ENCODE data around the gene BCKDK. TPM values are rescaled to one million over a fixed set of nuclear protein-coding genes. Genes with fewer than 3 reads are reported as not detected.

BCKDK gene
- total and polyA plus RNA-seq, 2 of the 8 experiments (the other 6 are each of a cell fraction or from before 2014, with no cell fraction given) = 49.6 to 77.1 TPM

DNA sequence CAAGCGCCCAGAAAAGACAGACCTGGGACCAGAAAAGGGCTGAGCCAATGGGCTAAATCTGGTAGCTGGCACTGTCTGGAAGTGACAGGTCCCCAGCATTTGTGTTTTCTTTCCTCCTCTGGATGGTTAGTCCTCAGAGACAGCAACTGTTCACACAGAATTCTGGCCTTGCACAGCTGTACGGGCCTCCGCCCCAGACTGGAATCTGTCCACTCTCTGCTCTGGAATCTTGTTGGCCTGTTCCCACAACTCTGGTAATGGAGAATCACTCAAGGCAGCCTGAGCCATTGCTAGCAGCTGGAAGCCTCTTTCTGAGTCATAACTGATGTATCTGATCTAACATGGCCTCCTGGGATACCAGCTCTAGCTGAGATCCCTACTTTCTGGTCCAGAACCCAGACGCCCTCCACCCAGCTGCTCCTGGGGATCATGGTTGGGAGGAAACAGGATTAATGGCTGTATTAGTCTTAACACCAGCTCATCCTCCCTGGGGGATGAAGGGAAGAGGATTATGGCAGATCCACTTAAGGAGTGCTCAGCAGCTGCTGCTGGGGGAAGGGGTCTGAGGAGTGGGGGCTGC is 43.2 kb upstream of the BCKDK start (continued):
- TF ChIP-seq JUN (IDR thresholded peaks at IDR 0.05; ENCODE audit: low read depth, low read length) (no peak), SUZ12 (IDR thresholded peaks at IDR 0.05; ENCODE audit: low read length) (no peak), KDM5A (IDR thresholded peaks at IDR 0.05; ENCODE audit: low read length) (no peak)
- TF ChIP-seq, protein P1, sequence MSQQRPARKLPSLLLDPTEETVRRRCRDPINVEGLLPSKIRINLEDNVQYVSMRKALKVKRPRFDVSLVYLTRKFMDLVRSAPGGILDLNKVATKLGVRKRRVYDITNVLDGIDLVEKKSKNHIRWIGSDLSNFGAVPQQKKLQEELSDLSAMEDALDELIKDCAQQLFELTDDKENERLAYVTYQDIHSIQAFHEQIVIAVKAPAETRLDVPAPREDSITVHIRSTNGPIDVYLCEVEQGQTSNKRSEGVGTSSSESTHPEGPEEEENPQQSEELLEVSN (IDR thresholded peaks at IDR 0.05) = no peak
